Activated CD4-positive, alpha-beta memory T cell treated with anti-CD3 and anti-CD28 coated beads for 36 hours (primary cell): ENCODE data around the gene RGS7. TPM values are rescaled to one million over a fixed set of nuclear protein-coding genes. Genes with fewer than 3 reads are reported as not detected.
"Not testable (repeated sequence)": the region's sequence is repeated elsewhere in the genome, so short reads cannot be mapped to it uniquely, and the experiment has no call there.

Experiments used
- CTCF ChIA-PET: fragments of 350-600 bp; sonication (Branson Sonifier 250); formaldehyde crosslinking; loops from one replicate; lab custom pipeline; 2021; ENCODE audit warnings: antibody characterized with exemption, inconsistent platforms; lab: Charles Lee
- POLR2A ChIA-PET: fragments of 350-600 bp; sonication (Branson Sonifier 250); formaldehyde crosslinking; loops from one replicate; lab custom pipeline; 2021; ENCODE audit warnings: antibody characterized with exemption; lab: Charles Lee
- DNase-seq: peaks from one replicate; pipeline ENCODE4 v3.0.0-alpha.2; 2020
- H3K27ac Mint-ChIP-seq: one replicate; pipeline ENCODE4 v1.8.0; 2021; ENCODE audit warnings: mixed read lengths
- H3K27me3 Mint-ChIP-seq: one replicate; pipeline ENCODE4 v1.8.0; 2021; ENCODE audit warnings: mixed read lengths
- H3K36me3 Mint-ChIP-seq: one replicate; pipeline ENCODE4 v1.8.0; 2021; ENCODE audit warnings: mixed read lengths
- H3K4me1 Mint-ChIP-seq: one replicate; pipeline ENCODE4 v1.8.0; 2021; ENCODE audit warnings: low read depth, mixed read lengths
- H3K4me3 Mint-ChIP-seq: one replicate; pipeline ENCODE4 v1.8.0; 2021; ENCODE audit warnings: mild to moderate bottlenecking, mixed read lengths
- H3K9me3 Mint-ChIP-seq: one replicate; pipeline ENCODE4 v1.8.0; 2021; ENCODE audit warnings: mixed read lengths
- intact Hi-C: fragments of 100-400 bp; cut with micrococcal nuclease; formaldehyde crosslinking; loops from one replicate; pipeline ENCODE4 v1.15.1; 2023
- total RNA-seq, 2 experiments: library from RNA; stranded (reverse); gene quantifications; one replicate each; pipeline ENCODE4 v1.2.3, GENCODE V29; 2021

Gene RGS7
- total RNA-seq, 2 experiments from 2014 or later = not detected

- POLR2A ChIA-PET = no interaction called here
- Mint-ChIP-seq H3K4me3 (no peak overlapping the region), H3K36me3 (no peaks in the 10 kb centered on the region), H3K27me3 (no peaks in the 10 kb centered on the region), H3K4me1 (no peaks in the 10 kb centered on the region), H3K9me3 (peaks cover 3% of the 10 kb centered on the region), H3K27ac (no peak overlapping the region)
- DNase-seq = no peak
- CTCF ChIA-PET = no interaction called here
- intact Hi-C loops = no loop called here
Measured at GRCh38 chr1:241292973-241293372, 64.0 kb downstream of the RGS7 start.

- intact Hi-C loops, H3K27me3 Mint-ChIP-seq, H3K27ac Mint-ChIP-seq, DNase-seq, H3K36me3 Mint-ChIP-seq, POLR2A ChIA-PET, H3K4me3 Mint-ChIP-seq, H3K4me1 Mint-ChIP-seq, H3K9me3 Mint-ChIP-seq, CTCF ChIA-PET: not testable (repeated sequence)
Measured at GRCh38 chr1:241291548-241291947, 65.5 kb downstream of the RGS7 start.

- Mint-ChIP-seq H3K4me1 (no peaks in the 10 kb centered on the region), H3K9me3 (peaks cover 35% of the 10 kb centered on the region), H3K27me3 (no peaks in the 10 kb centered on the region), H3K27ac (no peak overlapping the region), H3K4me3 (no peak overlapping the region), H3K36me3 (no peaks in the 10 kb centered on the region)
- POLR2A ChIA-PET = no interaction called here
- intact Hi-C loops = no loop called here
- CTCF ChIA-PET = no interaction called here
- DNase-seq = no peak
Measured at GRCh38 chr1:241286486-241286885, 70.5 kb downstream of the RGS7 start.

GRCh38 chr1:241276391-241276790 is 80.6 kb downstream of the RGS7 start:
- Mint-ChIP-seq H3K36me3 (no peaks in the 10 kb centered on the region), H3K27me3 (no peaks in the 10 kb centered on the region), H3K4me1 (no peaks in the 10 kb centered on the region), H3K27ac (no peak overlapping the region), H3K4me3 (no peak overlapping the region), H3K9me3 (peaks cover 27% of the 10 kb centered on the region)
- no peak for DNase-seq
- POLR2A ChIA-PET = no interaction called here
- CTCF ChIA-PET = no interaction called here
- intact Hi-C loops = no loop called here

- no peak for DNase-seq
- H3K27ac Mint-ChIP-seq = no peak overlapping the region
- H3K4me1 Mint-ChIP-seq = no peaks in the 10 kb centered on the region
- no peak overlapping the region for H3K4me3 Mint-ChIP-seq
- intact Hi-C loops = no loop called here
- H3K27me3 Mint-ChIP-seq = no peaks in the 10 kb centered on the region
- no peaks in the 10 kb centered on the region for H3K36me3 Mint-ChIP-seq
- POLR2A ChIA-PET = no interaction called here
- peaks cover 28% of the 10 kb centered on the region for H3K9me3 Mint-ChIP-seq
- CTCF ChIA-PET = no interaction called here
Measured at GRCh38 chr1:241275981-241276380, 81.0 kb downstream of the RGS7 start.

- ChIA-PET POLR2A (no interaction called here), CTCF (no interaction called here)
- no peak overlapping the region for H3K4me3 Mint-ChIP-seq
- intact Hi-C loops = no loop called here
- H3K27ac Mint-ChIP-seq = no peak overlapping the region
- peaks cover 29% of the 10 kb centered on the region for H3K9me3 Mint-ChIP-seq
- no peaks in the 10 kb centered on the region for H3K36me3 Mint-ChIP-seq
- no peak for DNase-seq
- H3K4me1 Mint-ChIP-seq = no peaks in the 10 kb centered on the region
- no peaks in the 10 kb centered on the region for H3K27me3 Mint-ChIP-seq
Measured at GRCh38 chr1:241275226-241275625, 81.8 kb downstream of the RGS7 start.

GRCh38 chr1:241274693-241275092 is 82.3 kb downstream of the RGS7 start:
- ChIA-PET POLR2A (no interaction called here), CTCF (no interaction called here)
- Mint-ChIP-seq H3K27ac (no peak overlapping the region), H3K9me3 (peaks cover 31% of the 10 kb centered on the region), H3K4me1 (no peaks in the 10 kb centered on the region), H3K4me3 (no peak overlapping the region), H3K27me3 (no peaks in the 10 kb centered on the region), H3K36me3 (no peaks in the 10 kb centered on the region)
- intact Hi-C loops = no loop called here
- no peak for DNase-seq

GRCh38 chr1:241272828-241273227 is 84.2 kb downstream of the RGS7 start:
- no peak overlapping the region for H3K27ac Mint-ChIP-seq
- H3K4me1 Mint-ChIP-seq = no peaks in the 10 kb centered on the region
- intact Hi-C loops = no loop called here
- H3K27me3 Mint-ChIP-seq = no peaks in the 10 kb centered on the region
- no peak for DNase-seq
- peaks cover 31% of the 10 kb centered on the region for H3K9me3 Mint-ChIP-seq
- POLR2A ChIA-PET = no interaction called here
- CTCF ChIA-PET = no interaction called here
- H3K4me3 Mint-ChIP-seq = no peak overlapping the region
- no peaks in the 10 kb centered on the region for H3K36me3 Mint-ChIP-seq

GRCh38 chr1:241271427-241271826 is 85.6 kb downstream of the RGS7 start:
- no peak for DNase-seq
- intact Hi-C loops = no loop called here
- ChIA-PET POLR2A (no interaction called here), CTCF (no interaction called here)
- Mint-ChIP-seq H3K4me3 (no peak overlapping the region), H3K36me3 (no peaks in the 10 kb centered on the region), H3K27ac (no peak overlapping the region), H3K27me3 (no peaks in the 10 kb centered on the region), H3K9me3 (peaks cover 35% of the 10 kb centered on the region), H3K4me1 (no peaks in the 10 kb centered on the region)

GRCh38 chr1:241270016-241270415 is 87.0 kb downstream of the RGS7 start:
- no peaks in the 10 kb centered on the region for H3K4me1 Mint-ChIP-seq
- no peak overlapping the region for H3K27ac Mint-ChIP-seq
- peaks cover 35% of the 10 kb centered on the region for H3K9me3 Mint-ChIP-seq
- intact Hi-C loops = no loop called here
- ChIA-PET POLR2A (no interaction called here), CTCF (no interaction called here)
- DNase-seq = no peak
- no peak overlapping the region for H3K4me3 Mint-ChIP-seq
- H3K36me3 Mint-ChIP-seq = no peaks in the 10 kb centered on the region
- H3K27me3 Mint-ChIP-seq = no peaks in the 10 kb centered on the region

GRCh38 chr1:241269116-241269515 is 87.9 kb downstream of the RGS7 start:
- no peak for DNase-seq
- Mint-ChIP-seq H3K9me3 (peaks cover 33% of the 10 kb centered on the region), H3K4me1 (no peaks in the 10 kb centered on the region), H3K27ac (no peak overlapping the region), H3K36me3 (no peaks in the 10 kb centered on the region), H3K4me3 (no peak overlapping the region), H3K27me3 (no peaks in the 10 kb centered on the region)
- CTCF ChIA-PET = no interaction called here
- intact Hi-C loops = no loop called here
- POLR2A ChIA-PET = no interaction called here

- no peak for DNase-seq
- Mint-ChIP-seq H3K27me3 (no peaks in the 10 kb centered on the region), H3K27ac (no peak overlapping the region), H3K9me3 (peaks cover 9% of the 10 kb centered on the region), H3K4me1 (no peaks in the 10 kb centered on the region), H3K36me3 (no peaks in the 10 kb centered on the region), H3K4me3 (no peak overlapping the region)
- intact Hi-C loops = no loop called here
- ChIA-PET POLR2A (no interaction called here), CTCF (no interaction called here)
Measured at GRCh38 chr1:241266121-241266520, 90.9 kb downstream of the RGS7 start.

GRCh38 chr1:241265428-241265827 is 91.6 kb downstream of the RGS7 start:
- POLR2A ChIA-PET = no interaction called here

GRCh38 chr1:241263346-241263745 is 93.7 kb downstream of the RGS7 start:
- no peak overlapping the region for H3K4me3 Mint-ChIP-seq
- POLR2A ChIA-PET = no interaction called here
- CTCF ChIA-PET = no interaction called here
- H3K9me3 Mint-ChIP-seq = peaks cover 6% of the 10 kb centered on the region
- no peaks in the 10 kb centered on the region for H3K4me1 Mint-ChIP-seq
- intact Hi-C loops = no loop called here
- H3K27ac Mint-ChIP-seq = no peak overlapping the region
- H3K36me3 Mint-ChIP-seq = no peaks in the 10 kb centered on the region
- no peak for DNase-seq
- H3K27me3 Mint-ChIP-seq = no peaks in the 10 kb centered on the region

More at GRCh38 chr1:241265428-241265827, 91.6 kb downstream of the RGS7 start:
- intact Hi-C loops = no loop called here
- Mint-ChIP-seq H3K27ac (no peak overlapping the region), H3K4me3 (no peak overlapping the region), H3K4me1 (no peaks in the 10 kb centered on the region), H3K9me3 (peaks cover 6% of the 10 kb centered on the region), H3K27me3 (no peaks in the 10 kb centered on the region), H3K36me3 (no peaks in the 10 kb centered on the region)
- CTCF ChIA-PET = no interaction called here
- no peak for DNase-seq
